Glomerular visceral epithelial cell (primary cell): Measurements from ENCODE around the gene FCGR2B.
"Not testable (repeated sequence)": the region's sequence is repeated elsewhere in the genome, so short reads cannot be mapped to it uniquely, and the experiment has no call there.

Experiments used
- DNase-seq: peaks from one replicate; pipeline ENCODE4 v3.0.0-alpha.2; 2016; ENCODE audit errors: extremely low spot score

The FCGR2B gene

DNA sequence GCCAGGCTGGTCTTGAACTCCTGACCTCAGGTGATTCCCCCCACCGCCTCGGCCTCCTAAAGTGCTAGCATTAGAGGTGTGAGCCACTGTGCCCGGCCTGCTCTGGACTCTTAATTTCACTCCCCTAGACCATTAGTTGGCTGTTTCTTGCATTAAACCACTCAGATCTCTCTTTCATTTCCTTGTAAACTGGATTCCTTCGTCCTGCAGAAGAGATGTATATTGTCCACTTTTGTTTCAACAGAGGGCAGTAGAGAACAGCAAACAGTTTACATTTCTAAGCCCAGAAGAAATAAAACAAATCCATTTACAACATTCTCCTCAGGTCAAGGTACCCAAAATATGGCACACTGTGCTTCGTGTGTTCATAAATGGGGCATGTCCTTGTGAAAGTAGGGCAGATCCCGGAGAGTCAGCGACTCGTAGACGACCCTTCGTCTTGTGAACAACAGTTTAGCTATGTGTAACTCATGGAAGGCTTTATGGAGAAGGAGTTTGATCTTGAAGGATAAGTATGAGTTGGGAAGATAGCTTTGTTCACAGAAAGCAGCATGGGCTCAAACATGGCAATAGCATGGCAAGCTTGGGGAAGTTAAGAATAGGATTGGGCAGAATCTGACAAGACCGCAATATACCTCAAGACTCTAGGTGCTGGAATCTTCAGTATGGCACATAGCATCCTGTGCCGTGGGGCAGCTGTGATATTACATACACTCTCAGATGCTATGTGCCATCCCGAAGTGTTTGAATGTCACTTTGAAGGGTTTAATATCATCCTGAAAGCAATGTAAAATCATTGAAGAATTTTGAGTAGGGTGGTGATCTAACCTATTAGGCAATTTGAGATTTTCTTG is 15.2 kb upstream of the FCGR2B start:
- peak; percentile 26 for DNase-seq

- not testable (repeated sequence) for DNase-seq
Measured at GRCh38 chr1:161653541-161653940, 9.4 kb upstream of the FCGR2B start.

GRCh38 chr1:161653971-161654370 is 9.0 kb upstream of the FCGR2B start:
- not testable (repeated sequence) for DNase-seq

DNA sequence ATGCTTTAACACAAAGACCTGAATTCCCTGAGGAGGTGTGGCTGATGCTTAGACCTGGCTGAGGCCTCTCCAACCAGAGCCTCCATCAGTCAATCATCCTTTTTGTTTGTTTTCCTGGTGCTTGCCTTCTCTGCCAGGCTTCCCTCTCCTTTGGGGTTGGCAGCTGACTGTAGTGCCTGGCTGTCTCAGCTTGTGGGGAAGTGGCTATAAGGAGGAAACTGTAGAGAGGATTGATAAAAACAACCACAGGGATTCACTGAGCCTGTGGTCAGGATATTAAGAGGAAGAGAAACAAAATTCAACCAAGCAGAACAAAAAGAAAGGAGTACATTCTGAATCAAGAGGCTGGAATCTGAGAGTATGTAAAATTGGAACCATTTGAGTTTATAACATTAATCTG is 4.4 kb upstream of the FCGR2B start:
- not testable (repeated sequence) for DNase-seq

DNA sequence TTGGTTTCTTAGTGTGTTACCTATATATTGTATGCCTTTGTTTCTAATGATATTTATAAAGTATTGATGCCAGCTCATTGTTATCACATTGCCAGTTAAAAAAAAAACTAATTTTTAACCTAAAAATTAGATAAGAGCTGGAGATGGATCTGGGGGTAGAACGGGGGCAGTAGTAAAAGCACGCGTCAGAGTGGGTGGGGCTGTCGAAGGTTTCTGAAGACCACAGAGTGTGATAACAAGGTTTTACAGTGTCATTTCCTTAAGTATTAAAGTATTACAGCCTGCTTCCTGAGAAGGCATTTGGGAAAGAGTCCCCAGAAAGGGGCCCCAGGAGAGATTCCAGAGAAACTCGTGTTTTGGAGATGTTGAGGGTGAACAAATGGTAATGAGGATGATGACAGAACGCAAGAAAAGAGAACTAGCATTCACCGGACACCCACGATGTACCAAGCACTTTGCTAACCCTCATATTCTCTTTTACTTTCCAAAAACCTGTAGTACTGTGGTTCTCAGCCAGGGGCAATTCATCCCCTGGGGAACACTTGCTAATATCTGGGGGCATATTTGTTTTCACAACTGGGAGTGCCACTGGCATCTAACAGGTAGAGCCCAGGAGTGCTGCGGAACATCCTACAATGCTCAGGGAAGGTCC is 1.2 kb upstream of the FCGR2B start:
- not testable (repeated sequence) for DNase-seq

DNA sequence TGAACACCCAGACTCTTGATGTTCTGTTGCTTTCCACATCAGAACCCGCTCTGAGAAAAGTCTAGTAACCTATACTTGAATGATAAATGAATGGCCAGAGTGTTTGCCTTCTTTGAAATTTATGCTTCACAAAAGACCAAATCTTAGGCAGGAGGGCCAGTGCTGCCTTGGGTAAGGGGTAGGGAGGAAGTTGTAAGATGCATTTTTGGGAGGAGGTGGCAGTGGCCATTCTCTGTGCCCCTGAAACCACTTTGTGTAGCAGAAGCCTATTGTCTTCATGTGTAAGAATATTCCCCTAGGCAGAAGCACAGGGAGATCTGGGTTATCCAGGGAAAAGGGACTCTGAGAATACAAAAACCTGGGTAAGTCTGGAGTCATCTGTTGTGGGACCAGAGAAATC is 626 bp downstream of the FCGR2B start:
- not testable (repeated sequence) for DNase-seq

- not testable (repeated sequence) for DNase-seq
Measured at GRCh38 chr1:161664689-161665088, 1.7 kb downstream of the FCGR2B start.

DNA sequence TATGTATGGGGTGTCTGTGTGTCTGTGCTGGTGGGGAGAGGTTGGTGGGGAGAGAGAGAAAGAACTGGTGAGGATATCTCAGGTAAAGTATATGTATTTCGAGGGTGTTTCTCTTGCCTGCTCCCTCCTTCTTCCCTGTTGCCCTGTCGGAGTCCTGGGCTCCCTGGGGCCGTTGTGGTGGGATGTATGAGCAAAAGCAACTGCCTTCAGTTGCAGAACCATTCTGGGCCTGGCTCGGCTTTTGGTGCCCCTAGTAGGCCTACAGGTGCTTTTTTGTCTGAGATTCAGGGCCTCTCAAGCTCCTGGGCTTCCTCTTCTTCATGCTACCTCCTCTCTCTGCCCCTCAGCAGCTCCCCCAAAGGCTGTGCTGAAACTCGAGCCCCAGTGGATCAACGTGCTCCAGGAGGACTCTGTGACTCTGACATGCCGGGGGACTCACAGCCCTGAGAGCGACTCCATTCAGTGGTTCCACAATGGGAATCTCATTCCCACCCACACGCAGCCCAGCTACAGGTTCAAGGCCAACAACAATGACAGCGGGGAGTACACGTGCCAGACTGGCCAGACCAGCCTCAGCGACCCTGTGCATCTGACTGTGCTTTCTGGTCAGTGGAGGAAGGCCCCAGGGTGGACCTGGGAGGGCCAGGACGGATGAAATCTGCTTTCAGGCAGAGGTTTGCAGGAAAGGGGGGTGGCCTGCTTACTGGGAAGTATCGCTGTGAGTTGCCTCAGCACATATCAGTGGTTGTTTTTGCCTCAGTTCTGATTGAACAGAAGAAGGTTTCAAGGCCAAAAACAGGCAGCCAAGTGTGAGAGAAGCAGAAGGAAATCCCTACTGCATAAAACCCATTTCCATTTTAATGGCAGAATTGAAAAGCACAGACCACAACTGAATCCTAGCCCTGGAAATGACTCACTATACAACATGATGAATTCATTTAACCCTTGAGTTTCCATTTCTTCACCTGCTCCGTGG is 8.4 kb downstream of the FCGR2B start:
- not testable (repeated sequence) for DNase-seq

DNA sequence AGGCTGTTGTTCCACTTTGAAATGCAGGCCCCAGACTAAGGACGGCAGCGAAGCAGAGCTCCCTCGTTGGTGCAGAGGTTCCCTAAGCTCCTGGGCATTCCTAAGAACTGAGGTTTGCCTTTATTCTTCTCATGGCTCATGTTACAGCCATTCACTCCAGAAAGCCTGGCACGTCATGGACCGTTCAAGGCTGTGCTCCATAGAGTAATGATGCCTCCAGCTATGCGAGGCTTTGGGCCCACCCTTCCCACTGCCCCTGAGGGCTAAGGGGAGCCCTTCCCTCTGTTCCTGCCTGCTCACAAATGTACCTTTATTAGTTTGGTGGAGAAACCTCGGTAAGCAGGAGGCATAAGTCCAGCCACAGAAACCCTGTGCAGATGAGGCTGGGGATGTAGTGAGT is 10.5 kb downstream of the FCGR2B start:
- DNase-seq: not testable (repeated sequence)

DNA sequence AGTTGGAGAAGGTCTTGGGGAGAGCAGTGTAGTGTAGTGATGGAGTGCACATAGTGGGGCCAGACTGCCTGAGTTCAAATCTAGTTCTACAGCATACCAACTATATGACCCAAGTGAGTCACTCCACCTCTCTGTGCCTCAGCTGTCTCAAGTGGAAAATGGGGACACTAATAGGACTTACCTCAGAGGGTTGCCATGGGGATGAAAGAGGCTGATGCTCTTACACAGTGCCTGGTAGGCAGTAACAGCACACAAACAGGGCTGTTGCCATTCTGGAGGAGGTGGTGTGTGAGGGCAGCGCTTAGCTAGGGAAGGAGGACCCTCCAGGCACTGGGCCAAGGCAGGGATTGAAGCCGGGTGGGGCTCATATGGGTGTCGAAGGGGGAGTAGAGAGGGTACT is 11.5 kb downstream of the FCGR2B start:
- DNase-seq: not testable (repeated sequence)

DNA sequence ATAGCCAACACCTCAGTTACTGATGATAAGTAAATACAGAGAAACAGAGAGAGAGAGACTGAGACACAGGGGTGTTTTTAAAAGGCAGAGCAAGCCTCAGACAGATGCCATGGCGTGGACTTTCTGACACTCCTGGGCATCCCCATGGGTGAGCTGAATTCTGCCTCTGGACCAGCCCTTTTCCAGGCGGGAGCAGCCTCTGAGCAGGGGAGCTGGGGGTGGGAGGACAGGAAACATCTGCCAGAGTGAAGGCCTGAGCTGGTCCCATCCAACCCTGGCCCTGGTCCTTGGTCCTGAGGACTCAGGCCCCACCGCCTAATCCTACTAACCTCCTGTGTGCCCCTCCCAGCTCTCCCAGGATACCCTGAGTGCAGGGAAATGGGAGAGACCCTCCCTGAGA is 12.0 kb downstream of the FCGR2B start:
- DNase-seq: not testable (repeated sequence)

GRCh38 chr1:161676441-161676840 is 13.5 kb downstream of the FCGR2B start:
- DNase-seq: no peak

DNA sequence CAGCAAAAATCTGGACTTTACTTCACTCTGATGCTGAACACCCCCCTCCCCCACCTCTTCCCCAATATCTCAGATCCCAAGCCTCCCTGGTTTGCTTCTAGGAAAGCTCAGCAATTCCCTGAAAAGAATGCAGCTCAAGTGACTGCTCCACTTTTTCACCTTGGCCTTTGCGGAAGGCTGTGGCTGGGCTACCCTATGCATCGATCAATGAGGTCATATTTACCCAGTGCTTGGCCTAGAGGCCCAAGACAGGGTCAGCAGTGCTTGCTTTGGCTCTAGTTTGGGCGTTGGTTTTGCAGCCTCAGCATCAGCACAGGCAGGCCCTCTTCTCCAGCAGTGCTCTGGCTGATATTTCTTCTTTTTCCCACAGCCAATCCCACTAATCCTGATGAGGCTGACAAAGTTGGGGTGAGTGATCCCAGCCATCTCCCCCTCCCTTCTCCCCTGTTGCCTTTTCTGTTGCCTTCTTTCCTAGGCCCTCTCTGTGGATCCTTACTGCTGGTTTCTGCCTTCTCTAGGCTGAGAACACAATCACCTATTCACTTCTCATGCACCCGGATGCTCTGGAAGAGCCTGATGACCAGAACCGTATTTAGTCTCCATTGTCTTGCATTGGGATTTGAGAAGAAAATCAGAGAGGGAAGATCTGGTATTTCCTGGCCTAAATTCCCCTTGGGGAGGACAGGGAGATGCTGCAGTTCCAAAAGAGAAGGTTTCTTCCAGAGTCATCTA is 14.2 kb downstream of the FCGR2B start:
- no peak for DNase-seq

- no peak for DNase-seq
Measured at GRCh38 chr1:161678500-161678899, 15.6 kb downstream of the FCGR2B start.

- no peak for DNase-seq
Measured at GRCh38 chr1:161681879-161682278, 18.9 kb downstream of the FCGR2B start.

DNA sequence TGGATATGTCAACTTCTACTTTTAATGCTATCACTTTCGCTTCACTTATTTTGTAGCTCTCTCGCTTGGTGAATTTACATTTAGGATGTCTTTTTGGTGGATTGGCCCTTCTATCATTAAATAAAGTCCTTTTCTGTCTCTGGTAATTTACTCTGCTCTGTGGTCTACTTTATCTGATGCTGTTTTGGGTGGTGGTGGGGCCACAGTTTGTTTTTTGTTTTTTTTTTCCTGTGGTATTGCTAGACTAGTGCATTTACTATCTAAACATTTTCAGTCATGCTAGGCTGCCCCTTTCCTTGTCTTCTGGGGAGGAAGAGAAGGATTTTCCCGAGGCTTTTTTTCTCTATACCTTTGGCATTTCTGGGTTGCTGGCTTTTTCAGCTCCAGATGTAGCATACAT is 26.0 kb downstream of the FCGR2B start:
- no peak for DNase-seq

DNA sequence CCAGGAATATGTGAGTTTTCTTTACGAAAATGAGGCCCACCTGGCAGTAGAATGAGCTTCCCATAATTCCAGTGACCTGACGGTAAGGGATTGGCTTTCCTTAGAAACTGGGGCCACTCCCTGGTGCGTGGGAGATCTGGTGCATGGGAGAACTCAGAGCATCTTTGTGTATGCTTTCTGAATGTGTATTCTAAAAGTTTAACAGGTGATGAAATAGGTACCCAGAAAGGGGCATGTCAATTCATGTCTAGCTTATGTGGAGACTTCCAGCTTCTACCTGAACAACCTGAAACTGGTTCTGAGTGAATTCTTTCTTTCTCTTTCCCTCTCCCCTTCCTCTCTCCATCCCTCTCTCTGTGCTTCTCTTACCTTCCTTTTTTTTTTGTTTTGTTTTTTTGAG is 28.9 kb downstream of the FCGR2B start:
- no peak for DNase-seq

- not testable (repeated sequence) for DNase-seq
Measured at GRCh38 chr1:161693020-161693712, 30.2 kb downstream of the FCGR2B start.

- DNase-seq: not testable (repeated sequence)
Measured at GRCh38 chr1:161698302-161698701, 35.4 kb downstream of the FCGR2B start.

DNA sequence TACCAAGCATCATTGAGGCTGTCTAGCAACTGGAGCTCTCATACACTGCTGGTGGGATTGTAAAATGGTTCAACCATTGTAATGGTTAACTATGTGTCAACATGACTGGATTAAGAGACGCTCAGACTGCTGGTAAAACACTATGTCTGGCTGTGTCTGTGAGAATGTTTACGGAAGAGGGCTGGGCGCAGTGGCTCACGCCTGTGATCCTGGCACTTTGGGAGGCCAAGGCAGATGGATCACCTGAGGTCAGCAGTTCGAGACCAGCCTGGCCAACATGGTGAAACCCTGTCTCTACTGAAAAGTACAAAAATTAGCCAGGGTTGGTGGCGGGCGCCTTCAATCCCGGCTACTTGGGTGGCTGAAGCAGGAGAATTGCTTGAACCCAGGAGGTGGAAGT is 39.3 kb downstream of the FCGR2B start:
- DNase-seq: peak; percentile 30

GRCh38 chr1:161705537-161705936 is 42.6 kb downstream of the FCGR2B start:
- DNase-seq: no peak
